Activated CD4-positive, alpha-beta T cell treated with anti-CD3 and anti-CD28 coated beads, Interleukin-2, Interleukin-4, amounts not matched to agents 100 ng/mL and 50 ng/mL, durations not matched to agents 16 hours and 8 hours (primary cell): Measurements from ENCODE around the gene TGFBR2.
"Not testable (repeated sequence)": the region's sequence is repeated elsewhere in the genome, so short reads cannot be mapped to it uniquely, and the experiment has no call there.

Experiments
- DNase-seq: peaks from one replicate; pipeline ENCODE4 v3.0.0-alpha.2; 2020; ENCODE audit warnings: low spot score

TGFBR2 gene

DNA sequence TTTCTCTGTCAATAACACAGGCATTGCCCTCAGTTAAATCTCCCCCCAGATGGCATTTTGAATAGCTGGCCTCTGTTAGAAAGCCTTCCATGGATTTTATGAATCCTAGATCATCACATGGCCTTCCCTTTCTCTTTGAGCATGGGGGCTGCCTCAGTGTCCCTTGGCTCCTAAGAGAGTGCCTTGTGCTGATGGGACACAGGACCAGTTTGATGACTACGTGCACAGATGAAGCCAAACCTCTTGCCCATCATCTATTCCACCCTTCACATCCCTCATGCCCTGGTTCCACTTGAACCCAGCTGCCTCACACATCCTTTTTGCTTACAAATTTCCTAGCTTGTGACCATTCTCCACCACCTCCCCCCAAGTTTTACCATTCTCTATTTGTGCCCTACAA, 12.9 kb downstream of the TGFBR2 start:
- DNase-seq, result no peak

DNA sequence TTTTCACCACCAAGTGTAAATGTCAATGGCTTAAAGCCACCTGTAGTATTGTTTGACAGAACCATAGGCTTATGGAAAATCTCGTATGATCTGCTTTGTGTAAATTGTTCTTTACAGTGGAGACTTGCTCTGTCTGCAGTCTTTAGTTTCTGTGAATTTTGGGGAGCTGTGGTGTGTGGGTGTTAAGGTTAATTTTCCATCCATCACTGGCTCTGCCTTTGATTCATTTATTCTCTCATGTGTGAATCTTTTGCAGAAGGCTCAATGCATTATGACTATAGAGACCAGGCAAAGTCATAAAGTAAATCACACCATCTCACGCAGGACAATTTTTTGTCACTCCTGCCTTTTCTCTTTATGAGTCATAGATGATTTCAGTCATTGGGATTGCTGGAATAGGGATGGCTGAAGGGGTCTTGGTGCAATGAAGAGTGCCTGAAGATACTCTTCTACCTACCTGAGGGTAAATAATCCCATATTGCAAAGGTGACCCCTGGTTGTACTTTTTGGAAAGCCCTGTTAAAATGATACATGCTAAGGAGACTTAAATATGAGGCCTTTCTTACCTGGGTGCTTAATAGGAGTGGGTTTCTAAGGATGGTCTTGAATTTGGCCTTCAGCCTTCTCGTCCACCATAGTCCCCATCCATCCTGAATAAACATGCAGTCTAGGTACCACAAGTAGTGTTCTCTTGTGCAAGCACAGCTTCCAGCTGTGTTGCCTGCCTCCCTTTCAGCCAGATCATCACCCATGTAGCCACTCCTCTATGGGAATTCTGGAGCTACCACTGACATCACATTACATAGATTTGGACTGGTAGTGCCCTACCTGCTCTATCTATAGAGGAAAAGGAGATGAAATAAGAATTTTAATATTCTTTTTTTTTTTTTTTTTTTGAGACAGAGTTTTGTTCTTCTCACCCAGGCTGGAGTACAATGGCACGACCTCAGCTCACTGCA, 14.3 kb downstream of the TGFBR2 start:
- peak; percentile 84 for DNase-seq

DNA sequence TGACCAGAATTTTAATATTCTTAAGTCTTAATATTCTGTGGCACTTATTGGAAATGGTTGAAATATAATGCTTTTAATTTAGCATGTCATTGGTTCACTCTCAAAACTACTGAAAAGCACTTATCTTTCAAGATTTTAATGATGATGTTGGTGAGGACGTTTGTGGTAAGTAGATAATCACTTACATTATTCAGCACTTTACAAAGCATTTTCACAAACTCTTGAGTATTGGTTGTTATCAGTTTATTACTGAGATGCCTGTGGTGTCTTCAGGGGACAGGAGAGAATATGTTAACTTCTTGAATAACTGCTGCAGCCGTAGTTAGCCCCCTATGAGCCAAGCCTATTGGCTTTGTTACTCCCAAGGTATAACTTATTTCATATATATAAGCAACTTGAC, 15.2 kb downstream of the TGFBR2 start:
- no peak for DNase-seq

GRCh38 chr3:30622047-30622545, 15.7 kb downstream of the TGFBR2 start:
- no peak for DNase-seq

DNA sequence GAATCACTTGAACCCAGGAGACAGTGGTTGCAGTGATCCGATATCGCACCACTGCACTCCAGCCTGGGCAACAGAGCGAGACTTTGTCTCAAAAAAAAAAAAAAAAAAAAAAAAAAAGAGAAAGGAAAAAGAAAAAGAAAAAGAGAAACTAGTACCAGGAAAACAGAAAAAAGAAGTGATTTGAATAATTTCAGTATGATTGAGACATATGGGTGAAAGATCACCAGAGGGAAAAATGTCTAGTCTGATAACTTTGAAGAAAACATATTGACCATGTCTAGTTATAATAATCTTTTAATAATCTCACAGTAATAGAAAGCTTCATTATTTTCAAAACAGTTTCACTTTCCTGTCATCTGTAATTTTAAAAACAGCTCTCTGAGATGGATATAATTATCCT, 16.4 kb downstream of the TGFBR2 start:
- no peak for DNase-seq

- DNase-seq, result no peak
Observed at GRCh38 chr3:30623351-30623750, 16.9 kb downstream of the TGFBR2 start.

- not testable (repeated sequence) for DNase-seq
Observed at GRCh38 chr3:30624480-30624879, 18.1 kb downstream of the TGFBR2 start.

- DNase-seq, result no peak
Observed at GRCh38 chr3:30625541-30626438, 19.4 kb downstream of the TGFBR2 start.

- no peak for DNase-seq
Observed at GRCh38 chr3:30626443-30627180, 20.2 kb downstream of the TGFBR2 start.

GRCh38 chr3:30628205-30628900, 22.0 kb downstream of the TGFBR2 start:
- no peak for DNase-seq

DNA sequence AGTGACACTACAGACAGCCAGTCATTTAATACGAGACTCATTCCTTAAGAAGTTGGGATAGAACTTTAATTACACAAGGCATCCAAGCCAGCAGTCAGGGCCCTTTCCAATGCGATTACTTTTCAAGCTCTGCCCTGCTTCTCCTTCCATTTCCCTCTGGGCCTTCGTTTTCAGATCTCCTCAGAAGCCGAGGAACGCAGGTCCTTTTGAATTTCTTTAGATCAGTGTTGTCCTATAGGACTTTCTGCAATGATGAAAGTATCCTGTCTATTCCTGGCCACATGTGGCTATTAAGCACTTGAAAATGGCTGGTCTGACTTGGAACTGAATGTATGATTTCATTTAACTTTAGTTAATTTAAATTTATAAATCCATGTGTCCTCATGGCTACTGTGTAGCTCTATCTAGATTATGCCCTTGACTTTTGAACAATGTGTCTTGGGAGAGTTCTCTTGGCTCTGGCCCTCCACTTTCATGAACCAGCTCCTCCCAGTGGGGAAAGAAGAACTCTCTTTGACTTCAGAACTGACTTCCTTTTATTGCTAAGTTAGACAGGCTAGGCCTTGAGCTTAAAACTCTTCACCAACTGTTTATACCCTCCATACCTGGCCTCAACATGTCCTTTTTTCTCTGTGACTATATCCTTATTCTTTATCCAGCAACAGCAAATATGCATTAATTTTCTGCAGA, 22.6 kb downstream of the TGFBR2 start:
- peak; percentile 60 for DNase-seq

- no peak for DNase-seq
Observed at GRCh38 chr3:30629746-30630145, 23.3 kb downstream of the TGFBR2 start.

GRCh38 chr3:30630238-30631030, 24.0 kb downstream of the TGFBR2 start:
- no peak for DNase-seq

- peak; percentile 89 for DNase-seq
Observed at GRCh38 chr3:30631243-30631904, 25.0 kb downstream of the TGFBR2 start.

- DNase-seq, result no peak
Observed at GRCh38 chr3:30632065-30632464, 25.7 kb downstream of the TGFBR2 start.

- no peak for DNase-seq
Observed at GRCh38 chr3:30632521-30632920, 26.1 kb downstream of the TGFBR2 start.

DNA sequence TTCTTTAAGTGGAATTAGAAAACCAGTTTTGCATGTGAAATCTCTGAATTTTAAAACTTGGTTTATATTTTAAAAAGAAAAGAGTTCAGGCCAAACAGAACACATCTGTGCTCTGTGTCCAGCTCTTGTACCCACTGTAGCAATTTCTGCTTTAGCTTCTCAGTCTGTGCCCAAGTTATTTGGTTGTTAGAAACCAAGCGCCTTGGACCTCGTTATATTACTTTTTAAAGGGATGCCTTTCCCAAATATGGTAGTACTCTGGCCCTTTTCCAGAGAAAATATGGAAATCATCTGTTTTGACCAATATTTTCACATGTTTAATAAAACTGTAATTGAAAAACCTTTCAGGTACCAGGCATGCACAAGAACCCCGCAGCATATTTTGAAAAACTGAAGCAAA, 27.3 kb downstream of the TGFBR2 start:
- DNase-seq, result no peak

DNA sequence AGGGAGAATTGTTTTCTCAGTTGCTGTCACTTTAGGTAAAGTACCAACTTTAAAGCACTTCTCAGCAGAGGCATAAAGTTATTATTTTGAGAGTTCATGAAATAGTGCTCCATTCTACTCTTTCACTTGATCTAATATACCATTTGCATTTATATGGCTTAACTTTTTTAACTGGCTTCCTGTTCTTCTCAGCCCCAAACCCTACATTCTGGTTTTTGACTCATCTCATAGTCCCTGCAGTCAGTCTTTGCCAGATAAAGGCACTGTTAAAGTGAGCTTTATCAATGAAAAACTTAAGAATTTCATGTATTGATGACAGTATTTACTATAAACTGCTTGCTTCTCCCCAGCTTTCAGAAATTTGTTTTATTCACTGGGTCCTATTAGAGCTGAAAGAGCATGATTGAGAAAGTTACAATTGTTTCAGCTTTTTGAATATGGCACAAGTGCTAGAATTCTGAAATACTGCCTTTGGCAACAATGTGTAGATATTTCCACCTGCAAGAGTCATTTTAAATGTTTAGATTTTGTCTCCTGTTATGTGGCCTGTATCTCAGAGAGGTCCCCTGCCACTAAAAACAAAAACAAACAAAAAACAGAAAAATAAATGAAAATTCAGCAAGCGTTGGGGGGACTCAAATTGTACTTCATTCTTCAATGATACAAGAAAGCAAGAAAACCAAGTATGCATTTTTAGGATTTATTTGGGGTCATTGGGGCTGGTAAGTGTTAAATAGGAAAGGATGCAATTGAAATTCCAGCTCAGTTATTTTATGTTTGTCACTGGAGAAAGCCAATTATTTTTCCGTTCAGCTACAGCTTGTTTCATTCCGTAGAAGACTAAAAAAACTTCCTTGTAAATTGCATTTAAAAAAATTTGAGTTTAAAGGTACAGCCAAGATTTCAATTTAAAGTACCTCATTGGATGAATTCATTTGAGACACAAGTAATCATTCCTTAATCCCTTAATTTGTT, 28.6 kb downstream of the TGFBR2 start:
- DNase-seq, result no peak
